Activated CD4-positive, alpha-beta T cell treated with anti-CD3 and anti-CD28 coated beads, Interleukin-2, amount 50 U/mL, for 1 hour (primary cell): Measurements from ENCODE around the gene USH2A.
"Not testable (repeated sequence)": the region's sequence is repeated elsewhere in the genome, so short reads cannot be mapped to it uniquely, and the experiment has no call there.

Experiments
- DNase-seq: peaks from one replicate; pipeline ENCODE4 v3.0.0-alpha.2; 2020

The USH2A gene

GRCh38 chr1:216044538-216044937 lies 378.7 kb downstream of the USH2A start:
- DNase-seq: no peak

GRCh38 chr1:216034506-216034905 lies 388.7 kb downstream of the USH2A start:
- no peak for DNase-seq

GRCh38 chr1:216032961-216033614 lies 390.2 kb downstream of the USH2A start:
- DNase-seq: no peak

GRCh38 chr1:216032284-216032683 lies 391.0 kb downstream of the USH2A start:
- no peak for DNase-seq

GRCh38 chr1:216028631-216029030 lies 394.6 kb downstream of the USH2A start:
- DNase-seq: no peak

GRCh38 chr1:216024546-216024945 lies 398.7 kb downstream of the USH2A start:
- DNase-seq: no peak

- DNase-seq: no peak
These were observed 402.4 kb downstream of the USH2A start for GRCh38 chr1:216020743-216021345.

GRCh38 chr1:216015116-216015515 lies 408.1 kb downstream of the USH2A start:
- no peak for DNase-seq

- DNase-seq: no peak
These were observed 409.2 kb downstream of the USH2A start for GRCh38 chr1:216014086-216014485.

- DNase-seq: not testable (repeated sequence)
These were observed 413.8 kb downstream of the USH2A start for GRCh38 chr1:216009456-216009855.

GRCh38 chr1:216005916-216006315 lies 417.3 kb downstream of the USH2A start:
- DNase-seq: no peak

GRCh38 chr1:215992620-215993019 lies 430.6 kb downstream of the USH2A start:
- DNase-seq: no peak

- DNase-seq: no peak
These were observed 436.0 kb downstream of the USH2A start for GRCh38 chr1:215987092-215987875.

GRCh38 chr1:215986401-215986800 lies 436.8 kb downstream of the USH2A start:
- DNase-seq: no peak

- DNase-seq: no peak
These were observed 439.6 kb downstream of the USH2A start for GRCh38 chr1:215983680-215984079.

GRCh38 chr1:215971793-215972441 lies 451.3 kb downstream of the USH2A start:
- no peak for DNase-seq

GRCh38 chr1:215970406-215970805 lies 452.8 kb downstream of the USH2A start:
- no peak for DNase-seq

- DNase-seq: no peak
These were observed 459.6 kb downstream of the USH2A start for GRCh38 chr1:215963621-215964020.

- no peak for DNase-seq
These were observed 460.2 kb downstream of the USH2A start for GRCh38 chr1:215963040-215963439.

- no peak for DNase-seq
These were observed 464.4 kb downstream of the USH2A start for GRCh38 chr1:215958841-215959240.

GRCh38 chr1:215957663-215958062 lies 465.6 kb downstream of the USH2A start:
- DNase-seq: no peak

GRCh38 chr1:215932558-215932957 lies 490.7 kb downstream of the USH2A start:
- no peak for DNase-seq

GRCh38 chr1:215926670-215927069 lies 496.6 kb downstream of the USH2A start:
- DNase-seq: no peak
